ENCODE results near the gene UFSP1. TPM values are rescaled to one million over a fixed set of nuclear protein-coding genes. Genes with fewer than 3 reads are reported as not detected.

UFSP1 gene
- total RNA-seq, 1 donor from 2014 or later = 0.53 TPM

Other genes starting within 250 kb of the UFSP1 start
- not detected for gene TFR2, start 248.2 kb downstream of the UFSP1 start, total RNA-seq
- gene ACTL6B, start 233.3 kb downstream of the UFSP1 start, total RNA-seq = not detected
- 500 TPM for gene GNB2, start 216.0 kb downstream of the UFSP1 start, total RNA-seq
- gene GIGYF1, start 195.5 kb downstream of the UFSP1 start, total RNA-seq = 31.1 TPM
- gene POP7, start 183.6 kb downstream of the UFSP1 start, total RNA-seq = 44.0 TPM
- gene EPO, start 169.2 kb downstream of the UFSP1 start, total RNA-seq = not detected
- not detected for gene ZAN, start 156.1 kb downstream of the UFSP1 start, total RNA-seq
- gene EPHB4, start 62.2 kb downstream of the UFSP1 start, total RNA-seq = 144 TPM
- 19.4 TPM for gene SLC12A9, start 37.0 kb downstream of the UFSP1 start, total RNA-seq
- 221 TPM for gene TRIP6, start 22.3 kb downstream of the UFSP1 start, total RNA-seq
- 89.2 TPM for gene SRRT, start 14.6 kb downstream of the UFSP1 start, total RNA-seq
- gene ACHE, start 6.2 kb upstream of the UFSP1 start, total RNA-seq = 7.8 TPM
- not detected for gene MUC3A, start 59.8 kb upstream of the UFSP1 start, total RNA-seq
- 0.85 TPM for gene MUC12, start 79.8 kb upstream of the UFSP1 start, total RNA-seq
- gene MUC17, start 130.4 kb upstream of the UFSP1 start, total RNA-seq = not detected
- gene TRIM56, start 195.8 kb upstream of the UFSP1 start, total RNA-seq = 29.6 TPM
- 1,267 TPM for gene SERPINE1, start 237.4 kb upstream of the UFSP1 start, total RNA-seq